K562 (cell line): Measurements from ENCODE around the gene GOLGA8H.
"Not testable (repeated sequence)": the region's sequence is repeated elsewhere in the genome, so short reads cannot be mapped to it uniquely, and the experiment has no call there.

Experiments used
- AFF4 ChIP-seq: sonication (generic); formaldehyde crosslinking; IDR thresholded peaks from 2 replicates; pipeline ENCODE4 v1.8.0; 2023; ENCODE audit warnings: mild to moderate bottlenecking, missing genetic modification reagents
- ATF6 ChIP-seq: sonication (generic); formaldehyde crosslinking; IDR thresholded peaks from 2 replicates; pipeline ENCODE4 v1.4.0; 2020; ENCODE audit warnings: mild to moderate bottlenecking, missing genetic modification reagents
- CTCF ChIP-seq, 3 experiments: IDR thresholded peaks in 2 of 3; conservative IDR thresholded peaks in 1 of 3; 2 replicates each; pipeline ENCODE4 v1.5.1; 2011 to 2012; ENCODE audit warnings: low read length in 3 of 3, mild to moderate bottlenecking in 3 of 3, control low read depth in 2 of 3, improper control_type of control experiment in 1 of 3, inconsistent platforms in 1 of 3, low read depth in 1 of 3, mixed read lengths in 1 of 3, moderate library complexity in 1 of 3; ENCODE audit not compliant: insufficient read depth in 2 of 3
- ELF2 ChIP-seq: fragments of 250-450 bp; sonication (Bioruptor Pico); IDR thresholded peaks from 2 replicates; pipeline ENCODE4 v1.5.0; 2021; ENCODE audit warnings: mild to moderate bottlenecking
- ETS1 ChIP-seq: conservative IDR thresholded peaks from 2 replicates; pipeline ENCODE4 v1.6.1; 2011; ENCODE audit warnings: low read depth, mild to moderate bottlenecking, low read length; ENCODE audit not compliant: control insufficient read depth
- HCFC1 ChIP-seq: IDR thresholded peaks from 2 replicates; pipeline ENCODE4 v1.6.1; 2012; ENCODE audit warnings: low read depth, low read length, improper control_type of control experiment
- MTA3 ChIP-seq: fragments of 450-650 bp; formaldehyde crosslinking; IDR thresholded peaks from 2 replicates; pipeline ENCODE4 v1.6.1; 2017; ENCODE audit warnings: mild to moderate bottlenecking, borderline replicate concordance
- PRPF4 ChIP-seq: fragments of 200-400 bp; formaldehyde crosslinking; IDR thresholded peaks from one replicate; pipeline ENCODE4 v1.6.1; 2017; ENCODE audit warnings: low read length, low read depth, mild to moderate bottlenecking; ENCODE audit not compliant: insufficient read depth, poor library complexity, severe bottlenecking
- RAD21 ChIP-seq, 2 experiments: fragments of 250-450 bp in 1 of 2; fragments of 450-650 bp in 1 of 2; sonication (Bioruptor Pico) in 1 of 2; formaldehyde crosslinking in 1 of 2; IDR thresholded peaks in 1 of 2; conservative IDR thresholded peaks in 1 of 2; 2 replicates each; pipeline versions ENCODE4 v1.4.0 to v1.8.0; 2020 to 2022; ENCODE audit warnings: mild to moderate bottlenecking in 2 of 2, moderate library complexity in 1 of 2
- SIN3A ChIP-seq, 2 experiments: fragments of 150-350 bp in 1 of 2; IDR thresholded peaks; 2 replicates each; pipeline ENCODE4 v1.6.1; 2011 to 2016; ENCODE audit warnings: borderline replicate concordance in 2 of 2, low read depth in 2 of 2, low read length in 2 of 2, mild to moderate bottlenecking in 2 of 2, moderate library complexity in 2 of 2; ENCODE audit not compliant: control insufficient read depth in 1 of 2
- ZFP1 ChIP-seq: fragments of 450-650 bp; formaldehyde crosslinking; IDR thresholded peaks from 2 replicates; pipeline ENCODE4 v1.4.0; 2020; ENCODE audit warnings: mild to moderate bottlenecking, mixed read lengths
- ZNF253 ChIP-seq: fragments of 250-450 bp; sonication (Bioruptor Pico); conservative IDR thresholded peaks from 2 replicates; pipeline ENCODE4 v1.6.1; 2021; ENCODE audit warnings: mild to moderate bottlenecking

- not testable (repeated sequence) for TF ChIP-seq ETS1; RAD21 (CRISPR knock-in tag; conservative IDR thresholded peaks at IDR 0.05 in 1 of 2, IDR thresholded peaks at IDR 0.05 in 1 of 2); CTCF (IDR thresholded peaks at IDR 0.05 in 2 of 3, conservative IDR thresholded peaks at IDR 0.05 in 1 of 3; ENCODE audit: insufficient read depth in 2 of 3, low read depth in 1 of 3, low read length in 3 of 3); HCFC1; ATF6 (CRISPR knock-in tag); PRPF4; ZNF253 (CRISPR knock-in tag); AFF4; ELF2 (CRISPR knock-in tag); MTA3; ZFP1; SIN3A (IDR thresholded peaks at IDR 0.05; ENCODE audit: borderline replicate concordance in 2 of 2, control insufficient read depth in 1 of 2, low read depth in 2 of 2, low read length in 2 of 2)
Measured at GRCh38 chr15:30573012-30573491, 30.8 kb upstream of the GOLGA8H start.
